ENCODE measurements around the gene TLR7. TPM values are rescaled to one million over a fixed set of nuclear protein-coding genes. Genes with fewer than 3 reads are reported as not detected.

TLR7 gene
- total and polyA plus RNA-seq, 2 of the 13 experiments (the other 11 are each of a cell fraction or from before 2014, with no cell fraction given): not detected

GRCh38 chrX:12895866-12896265 lies 29.0 kb downstream of the TLR7 start:
- CTCF ChIA-PET (ENCODE audit: low intra/inter-chr PET ratio, low total read pairs): interaction anchor here (4.6 kb wide), 1 partner anchor 81 kb away, joined by 58 read pairs; no protein-coding TSS in a partner anchor
- no TSS peak for BruUV-seq (replicated peaks)
- 50% methylated on average over 2 of the region's 2 CpGs for WGBS (ENCODE audit: low lambda C conversion rate)
- DNase-seq (ENCODE audit: low spot score): no peak
- H3K9ac ChIP-seq (ENCODE audit: insufficient read depth, low read depth, low read length): no peak overlapping the region
- H2AFZ ChIP-seq (ENCODE audit: low read length): no peak overlapping the region
- H3K4me1 ChIP-seq (ENCODE audit: insufficient read depth, low read length): no peaks in the 10 kb centered on the region
- in situ Hi-C loops (cut with HindIII; ENCODE audit: extremely low pct_ligation_motif_present, low pct_unique_long_range_greater_than_20kb): no loop called here
- no peaks in the 10 kb centered on the region for H3K27me3 ChIP-seq (ENCODE audit: control insufficient read depth in 1 of 2, insufficient read depth in 2 of 2, low read length in 2 of 2)
- H3K9me3 ChIP-seq (ENCODE audit: low read length): no peaks in the 10 kb centered on the region
- intact Hi-C loops (cut with micrococcal nuclease; ENCODE audit: unreplicated experiment): no loop called here
- H3K4me2 ChIP-seq (ENCODE audit: low read depth, low read length): no peak overlapping the region
- POLR2A ChIA-PET: no interaction called here
- TF ChIP-seq ZNF513 (CRISPR knock-in tag; conservative IDR thresholded peaks at IDR 0.05): no peak
- no peak for TF ChIP-seq USF2 (IDR thresholded peaks at IDR 0.05; ENCODE audit: low read depth, low read length)
- TF ChIP-seq USF2 (CRISPR knock-in tag; IDR thresholded peaks at IDR 0.05; ENCODE audit: borderline replicate concordance): no peak
- no peak for TF ChIP-seq ZNF382 (CRISPR knock-in tag; IDR thresholded peaks at IDR 0.05; ENCODE audit: borderline replicate concordance)
- H3K36me3 ChIP-seq (replicated peaks in 1 of 2; ENCODE audit: control insufficient read depth in 1 of 2, insufficient read depth in 2 of 2, low read length in 2 of 2): no peaks in the 10 kb centered on the region
- no peak overlapping the region for H3K4me3 ChIP-seq (replicated peaks in 1 of 3; ENCODE audit: insufficient read depth in 1 of 3, low read depth in 2 of 3, low read length in 3 of 3)
- H3K27ac ChIP-seq (ENCODE audit: extremely low read length, insufficient read depth, low read length): no peak overlapping the region
- H4K20me1 ChIP-seq (ENCODE audit: insufficient read depth, low read length): no peaks in the 10 kb centered on the region
- FAIRE-seq: no peak
- ATAC-seq: no peak
- no peaks in the 10 kb centered on the region for H3K79me2 ChIP-seq (ENCODE audit: insufficient read depth, low read length)

- no peak for ATAC-seq
- in situ Hi-C loops (cut with HindIII; ENCODE audit: extremely low pct_ligation_motif_present, low pct_unique_long_range_greater_than_20kb) (no loop called here), intact Hi-C loops (cut with micrococcal nuclease; ENCODE audit: unreplicated experiment) (no loop called here)
- Histone ChIP-seq H3K36me3 (replicated peaks in 1 of 2; ENCODE audit: control insufficient read depth in 1 of 2, insufficient read depth in 2 of 2, low read length in 2 of 2) (no peaks in the 10 kb centered on the region), H3K27ac (ENCODE audit: extremely low read length, insufficient read depth, low read length) (no peak overlapping the region), H2AFZ (ENCODE audit: low read length) (no peak overlapping the region), H3K79me2 (ENCODE audit: insufficient read depth, low read length) (no peaks in the 10 kb centered on the region), H3K4me2 (ENCODE audit: low read depth, low read length) (no peak overlapping the region), H3K4me1 (ENCODE audit: insufficient read depth, low read length) (no peaks in the 10 kb centered on the region), H3K9ac (ENCODE audit: insufficient read depth, low read depth, low read length) (no peak overlapping the region), H3K4me3 (replicated peaks in 1 of 3; ENCODE audit: insufficient read depth in 1 of 3, low read depth in 2 of 3, low read length in 3 of 3) (no peak overlapping the region), H3K9me3 (ENCODE audit: low read length) (no peaks in the 10 kb centered on the region), H3K27me3 (ENCODE audit: control insufficient read depth in 1 of 2, insufficient read depth in 2 of 2, low read length in 2 of 2) (no peaks in the 10 kb centered on the region), H4K20me1 (ENCODE audit: insufficient read depth, low read length) (no peaks in the 10 kb centered on the region)
- no peak for FAIRE-seq
- ChIA-PET POLR2A (no interaction called here), CTCF (ENCODE audit: low intra/inter-chr PET ratio, low total read pairs) (no interaction called here)
- WGBS (ENCODE audit: low lambda C conversion rate): 0% methylated on average over 4 of the region's 4 CpGs
- BruUV-seq (replicated peaks): no TSS peak
- no peak for DNase-seq (ENCODE audit: low spot score)
- TF ChIP-seq MATR3 (CRISPR knock-in tag; IDR thresholded peaks at IDR 0.05) (no peak), ZNF777 (CRISPR knock-in tag; IDR thresholded peaks at IDR 0.05) (no peak), ZNF180 (CRISPR knock-in tag; IDR thresholded peaks at IDR 0.05; ENCODE audit: borderline replicate concordance, low read depth) (no peak), MEF2D (CRISPR knock-in tag; IDR thresholded peaks at IDR 0.05) (no peak), ZFP36L2 (CRISPR knock-in tag; IDR thresholded peaks at IDR 0.05) (no peak), ZNF775 (CRISPR knock-in tag; IDR thresholded peaks at IDR 0.05; ENCODE audit: borderline replicate concordance) (no peak), FOXK1 (CRISPR knock-in tag; IDR thresholded peaks at IDR 0.05; ENCODE audit: borderline replicate concordance, low read depth) (no peak), TRIM22 (IDR thresholded peaks at IDR 0.05) (no peak), STAG1 (CRISPR knock-in tag; IDR thresholded peaks at IDR 0.05) (no peak), ZKSCAN5 (CRISPR knock-in tag; IDR thresholded peaks at IDR 0.05) (no peak)
Observed at GRCh38 chrX:12896935-12897334, 30.1 kb downstream of the TLR7 start.

All from HepG2 (cell line).